MM.1S (cell line): Measurements from ENCODE around the gene DAND5.
A peak's percentile ranks its signal among the peaks of the same experiment; 100 is the strongest.
"Not testable (repeated sequence)": the region's sequence is repeated elsewhere in the genome, so short reads cannot be mapped to it uniquely, and the experiment has no call there.

ENCODE experiments used
- DNase-seq: peaks from one replicate; pipeline ENCODE4 v3.0.0-alpha.2; 2015
- H2AFZ ChIP-seq: fragments of 300-600 bp; sonication (generic); 2 replicates; pipeline ENCODE4 v1.6.0; 2016; ENCODE audit warnings: antibody characterized with exemption, low read length
- H3F3A ChIP-seq: fragments of 300-600 bp; sonication (generic); 2 replicates; pipeline ENCODE4 v1.6.1; 2016; ENCODE audit warnings: mild to moderate bottlenecking, antibody characterized with exemption, low read length, moderate library complexity, mixed read lengths; ENCODE audit not compliant: insufficient read depth
- H3K27ac ChIP-seq: fragments of 300-600 bp; sonication (generic); 2 replicates; pipeline ENCODE4 v1.5.1; 2016; ENCODE audit warnings: mild to moderate bottlenecking, low read length
- H3K27me3 ChIP-seq: fragments of 300-600 bp; sonication (generic); replicated peaks from 2 replicates; pipeline ENCODE4 v1.6.0; 2016; ENCODE audit warnings: low read length; ENCODE audit not compliant: insufficient read depth
- H3K36me3 ChIP-seq: fragments of 300-600 bp; sonication (generic); replicated peaks from 2 replicates; pipeline ENCODE4 v1.6.1; 2016; ENCODE audit warnings: mild to moderate bottlenecking, low read length, mixed read lengths; ENCODE audit not compliant: insufficient read depth
- H3K4me1 ChIP-seq: fragments of 300-600 bp; sonication (generic); 2 replicates; pipeline ENCODE4 v1.6.1; 2016; ENCODE audit warnings: low read length, mixed read lengths
- H3K4me2 ChIP-seq: fragments of 300-600 bp; sonication (generic); 2 replicates; pipeline ENCODE4 v1.6.0; 2016; ENCODE audit warnings: low read depth, low read length
- H3K4me3 ChIP-seq: fragments of 300-600 bp; sonication (generic); 2 replicates; pipeline ENCODE4 v1.5.1; 2016; ENCODE audit warnings: low read length, mixed read lengths
- H3K79me2 ChIP-seq: fragments of 300-600 bp; sonication (generic); 2 replicates; pipeline ENCODE4 v1.6.1; 2016; ENCODE audit warnings: mixed run types, low read length, mixed read lengths
- H3K9ac ChIP-seq: fragments of 300-600 bp; sonication (generic); 2 replicates; pipeline ENCODE4 v1.6.1; 2016; ENCODE audit warnings: low read length, mixed read lengths
- H3K9me2 ChIP-seq: fragments of 300-600 bp; sonication (generic); replicated peaks from 2 replicates; pipeline ENCODE4 v1.6.1; 2016; ENCODE audit warnings: mild to moderate bottlenecking, low read length, mixed read lengths; ENCODE audit not compliant: insufficient read depth
- H3K9me3 ChIP-seq: fragments of 300-600 bp; sonication (generic); replicated peaks from 2 replicates; pipeline ENCODE4 v1.6.1; 2016; ENCODE audit warnings: mild to moderate bottlenecking, low read length, mixed read lengths; ENCODE audit not compliant: insufficient read depth
- H4K20me1 ChIP-seq: fragments of 300-600 bp; sonication (generic); 2 replicates; pipeline ENCODE4 v1.6.1; 2016; ENCODE audit warnings: mild to moderate bottlenecking, low read length, moderate library complexity, mixed read lengths; ENCODE audit not compliant: insufficient read depth
- EZH2 ChIP-seq: fragments of 300-600 bp; sonication (generic); optimal IDR thresholded peaks from 2 replicates; pipeline ENCODE3; 2017; ENCODE audit warnings: low read depth, mild to moderate bottlenecking, antibody characterized with exemption, low read length, mixed read lengths
- EZH2phosphoT487 ChIP-seq: fragments of 300-600 bp; sonication (generic); IDR thresholded peaks from 2 replicates; pipeline ENCODE4 v1.6.1; 2018; ENCODE audit warnings: antibody characterized with exemption, low read length
- TF ChIP-seq, protein P1 (sequence below): fragments of 300-600 bp; sonication (generic); IDR thresholded peaks from 2 replicates; pipeline ENCODE4 v1.5.1; 2016; ENCODE audit warnings: antibody characterized with exemption, low read length, mixed read lengths

Gene DAND5

DNA sequence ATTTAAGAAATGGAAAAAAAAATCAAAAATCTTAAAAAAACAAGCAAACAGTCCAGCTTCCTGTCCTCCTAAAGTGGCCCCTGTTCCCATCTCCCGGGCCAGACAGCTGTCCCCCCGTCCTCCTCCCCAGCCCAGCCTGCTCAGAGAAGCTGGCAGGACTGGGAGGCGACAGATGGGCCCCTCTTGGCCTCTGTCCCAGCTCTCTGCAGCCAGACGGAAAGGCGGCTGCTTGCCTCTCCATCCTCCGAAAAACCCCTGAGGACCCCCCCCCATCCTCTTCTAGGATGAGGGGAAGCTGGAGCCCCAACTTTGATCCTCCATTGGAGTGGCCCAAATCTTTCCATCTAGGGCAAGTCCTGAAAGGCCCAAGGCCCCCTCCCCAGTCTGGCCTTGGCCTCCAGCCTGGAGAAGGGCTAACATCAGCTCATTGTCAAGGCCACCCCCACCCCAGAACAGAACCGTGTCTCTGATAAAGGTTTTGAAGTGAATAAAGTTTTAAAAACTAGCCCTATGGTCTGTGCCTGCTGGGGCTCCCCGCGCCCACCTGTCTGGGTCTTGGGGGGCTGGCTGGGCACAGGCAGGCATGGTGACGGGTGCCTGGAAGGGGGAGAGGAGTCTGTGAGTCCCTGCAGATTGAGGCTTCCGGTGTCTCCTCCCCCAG lies 16.1 kb upstream of the DAND5 start:
- Histone ChIP-seq H3K27me3 (no peaks in the 10 kb centered on the region), H3K9me3 (no peaks in the 10 kb centered on the region), H3K9ac (no peak overlapping the region), H3K9me2 (no peaks in the 10 kb centered on the region), H3K4me2 (no peak overlapping the region), H3K79me2 (peaks cover 77% of the 10 kb centered on the region), H3K27ac (no peak overlapping the region), H3K4me1 (peaks cover 24% of the 10 kb centered on the region), H3F3A (peaks cover 37% of the 10 kb centered on the region), H3K36me3 (peaks cover 12% of the 10 kb centered on the region; the same call in 1 of the 2 replicates), H3K4me3 (no peak overlapping the region), H2AFZ (no peak overlapping the region), H4K20me1 (0 out of 2 replicates have a peak, but pooled peaks cover 6% of the 10 kb centered on the region)
- TF ChIP-seq, protein P1, sequence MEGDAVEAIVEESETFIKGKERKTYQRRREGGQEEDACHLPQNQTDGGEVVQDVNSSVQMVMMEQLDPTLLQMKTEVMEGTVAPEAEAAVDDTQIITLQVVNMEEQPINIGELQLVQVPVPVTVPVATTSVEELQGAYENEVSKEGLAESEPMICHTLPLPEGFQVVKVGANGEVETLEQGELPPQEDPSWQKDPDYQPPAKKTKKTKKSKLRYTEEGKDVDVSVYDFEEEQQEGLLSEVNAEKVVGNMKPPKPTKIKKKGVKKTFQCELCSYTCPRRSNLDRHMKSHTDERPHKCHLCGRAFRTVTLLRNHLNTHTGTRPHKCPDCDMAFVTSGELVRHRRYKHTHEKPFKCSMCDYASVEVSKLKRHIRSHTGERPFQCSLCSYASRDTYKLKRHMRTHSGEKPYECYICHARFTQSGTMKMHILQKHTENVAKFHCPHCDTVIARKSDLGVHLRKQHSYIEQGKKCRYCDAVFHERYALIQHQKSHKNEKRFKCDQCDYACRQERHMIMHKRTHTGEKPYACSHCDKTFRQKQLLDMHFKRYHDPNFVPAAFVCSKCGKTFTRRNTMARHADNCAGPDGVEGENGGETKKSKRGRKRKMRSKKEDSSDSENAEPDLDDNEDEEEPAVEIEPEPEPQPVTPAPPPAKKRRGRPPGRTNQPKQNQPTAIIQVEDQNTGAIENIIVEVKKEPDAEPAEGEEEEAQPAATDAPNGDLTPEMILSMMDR, result no peak
- TF ChIP-seq EZH2 (no peak), EZH2phosphoT487 (no peak)
- DNase-seq, result no peak

DNA sequence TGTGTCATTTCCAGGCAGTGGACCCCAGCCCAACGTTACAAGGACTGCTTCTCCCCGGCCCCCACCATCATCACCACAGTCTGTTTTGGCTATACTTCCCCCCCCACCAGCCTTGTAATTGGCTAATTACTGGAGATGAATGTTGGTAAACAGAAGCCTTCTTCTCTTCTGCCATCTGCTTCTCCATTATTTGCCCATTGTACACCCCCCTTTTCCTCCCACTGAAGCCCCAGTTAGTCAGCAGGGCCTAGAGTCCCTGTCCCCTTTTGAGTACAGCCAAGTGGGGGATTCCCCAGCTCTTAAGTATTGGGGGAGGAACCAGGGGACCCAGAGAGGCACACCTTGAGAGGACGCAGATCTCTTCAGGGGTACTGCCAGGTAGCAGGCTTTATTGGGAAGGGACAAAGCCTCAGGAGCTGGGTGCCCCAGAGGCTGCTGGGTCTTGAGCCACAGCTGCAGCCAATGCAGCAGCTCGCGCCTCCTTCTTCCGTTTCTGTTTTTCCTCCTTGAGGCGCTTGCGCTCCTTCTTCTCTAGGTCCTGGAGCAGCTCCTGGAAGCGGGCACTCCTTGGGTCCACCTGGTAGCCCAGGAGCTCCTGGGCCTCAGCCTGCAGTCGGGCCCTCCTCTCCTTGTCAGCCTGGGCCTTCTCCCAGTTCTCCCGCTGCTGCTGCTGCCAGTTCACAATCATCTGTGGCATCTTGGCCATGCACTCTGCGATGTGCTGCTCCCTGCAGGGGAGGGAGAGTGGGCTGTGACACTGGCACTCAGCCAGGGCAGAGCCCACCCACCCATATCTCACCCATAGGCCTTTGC lies 15.4 kb upstream of the DAND5 start:
- no peak overlapping the region for H3K4me3 ChIP-seq
- TF ChIP-seq, protein P1, result no peak
- no peak for TF ChIP-seq EZH2
- TF ChIP-seq EZH2phosphoT487, result no peak
- H3K9me2 ChIP-seq, result no peaks in the 10 kb centered on the region
- H3K27ac ChIP-seq, result peak overlapping the region; percentile 40; the same call in 1 of the 2 replicates
- no peaks in the 10 kb centered on the region for H3K9me3 ChIP-seq
- peaks cover 24% of the 10 kb centered on the region for H3K4me1 ChIP-seq
- H3K36me3 ChIP-seq, result peaks cover 6% of the 10 kb centered on the region; the same call in 1 of the 2 replicates
- H3F3A ChIP-seq, result peaks cover 37% of the 10 kb centered on the region
- no peak overlapping the region for H3K4me2 ChIP-seq
- H3K9ac ChIP-seq, result no peak overlapping the region
- no peaks in the 10 kb centered on the region for H3K27me3 ChIP-seq
- no peak for DNase-seq
- H2AFZ ChIP-seq, result no peak overlapping the region
- H4K20me1 ChIP-seq, result 0 out of 2 replicates have a peak, but pooled peaks cover 6% of the 10 kb centered on the region
- H3K79me2 ChIP-seq, result peaks cover 69% of the 10 kb centered on the region

DNA sequence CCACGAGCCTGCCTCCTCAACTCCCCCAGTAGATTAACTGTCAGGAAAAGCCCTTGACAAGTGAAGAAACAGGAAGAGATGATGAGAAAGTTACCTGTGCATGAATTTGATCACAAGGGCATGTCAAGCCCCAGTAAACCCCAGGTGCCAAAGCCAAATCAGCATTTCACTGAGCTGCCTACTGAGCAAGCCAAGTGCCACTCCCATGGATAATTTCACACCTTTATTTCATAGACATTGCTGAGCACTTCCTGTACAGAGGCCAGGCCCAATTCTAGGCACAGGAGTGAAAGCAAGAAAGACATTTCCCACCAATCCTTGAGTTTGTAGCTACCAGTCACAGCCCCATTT lies 14.8 kb upstream of the DAND5 start:
- TF ChIP-seq, protein P1, result no peak
- TF ChIP-seq EZH2phosphoT487, result no peak
- TF ChIP-seq EZH2, result no peak
- Histone ChIP-seq H3K36me3 (peaks cover 6% of the 10 kb centered on the region; the same call in 1 of the 2 replicates), H3K9me2 (no peaks in the 10 kb centered on the region), H3K27me3 (no peaks in the 10 kb centered on the region), H3K4me1 (peaks cover 24% of the 10 kb centered on the region), H3K9ac (no peak overlapping the region), H3K4me2 (no peak overlapping the region), H4K20me1 (0 out of 2 replicates have a peak, but pooled peaks cover 6% of the 10 kb centered on the region), H3K9me3 (no peaks in the 10 kb centered on the region), H3K27ac (peak overlapping the region; percentile 40; the same call in 1 of the 2 replicates), H3K4me3 (no peak overlapping the region), H2AFZ (no peak overlapping the region), H3K79me2 (peaks cover 64% of the 10 kb centered on the region), H3F3A (peaks cover 37% of the 10 kb centered on the region)
- peak; percentile 53 for DNase-seq

DNA sequence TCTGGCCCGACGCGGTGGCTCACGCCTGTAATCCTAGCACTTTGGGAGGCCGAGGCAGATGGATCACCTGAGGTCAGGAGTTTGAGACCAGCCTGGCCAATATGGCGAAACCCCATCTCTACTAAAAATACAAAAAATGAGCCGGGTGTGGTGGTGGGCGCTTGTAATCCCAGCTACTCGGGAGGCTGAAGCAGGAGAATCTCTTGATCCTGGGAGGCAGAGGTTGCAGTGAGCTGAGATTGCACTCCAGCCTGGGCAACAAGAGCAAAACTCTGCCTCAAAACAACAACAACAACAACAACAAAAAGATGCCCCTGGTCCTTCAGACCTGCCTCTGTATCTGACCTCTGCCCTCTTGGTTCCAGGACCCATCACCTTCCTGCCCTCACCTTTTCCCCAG lies 13.8 kb upstream of the DAND5 start:
- Histone ChIP-seq H3K4me3 (peak overlapping the region; percentile 96; the same call in 1 of the 2 replicates), H3K9ac (peak overlapping the region; percentile 88; the same call in 1 of the 2 replicates), H3K4me2 (peak overlapping the region; percentile 62), H3K27ac (peak overlapping the region; percentile 64; the same call in 1 of the 2 replicates), H3K79me2 (peaks cover 57% of the 10 kb centered on the region), H3K4me1 (peaks cover 24% of the 10 kb centered on the region), H3F3A (peaks cover 37% of the 10 kb centered on the region)
- H3K9me2 ChIP-seq, H4K20me1 ChIP-seq, H3K27me3 ChIP-seq, H3K9me3 ChIP-seq, H3K36me3 ChIP-seq, H2AFZ ChIP-seq, DNase-seq: not testable (repeated sequence)
